ENCODE measurements around the gene HDAC4.

HDAC4 gene

GRCh38 chr2:239318790-239319661, 81.8 kb downstream of the HDAC4 start:
- Histone ChIP-seq H3K9me2 (replicated peaks; ENCODE audit: insufficient read depth, low read length) (no peaks in the 10 kb centered on the region), H3K27ac (ENCODE audit: low read length) (peak overlapping the region; percentile 12; the same call in 1 of the 2 replicates), H4K20me1 (ENCODE audit: insufficient read depth, low read length) (no peaks in the 10 kb centered on the region), H3K9me3 (replicated peaks; ENCODE audit: insufficient read depth, low read length) (no peaks in the 10 kb centered on the region), H3K9ac (ENCODE audit: low read length) (peak overlapping the region; percentile 23; the same call in 1 of the 2 replicates), H3K4me1 (ENCODE audit: low read length) (no peaks in the 10 kb centered on the region), H2AFZ (ENCODE audit: low read length) (no peak overlapping the region), H3K4me2 (ENCODE audit: low read depth, low read length) (peak overlapping the region; percentile 67), H3K36me3 (replicated peaks; ENCODE audit: insufficient read depth, low read length) (no peaks in the 10 kb centered on the region), H3K27me3 (replicated peaks; ENCODE audit: insufficient read depth, low read length) (no peaks in the 10 kb centered on the region), H3K4me3 (ENCODE audit: low read length) (peak overlapping the region; percentile 38), H3F3A (ENCODE audit: insufficient read depth, low read length) (0 out of 2 replicates have a peak, but pooled peaks cover 2% of the 10 kb centered on the region), H3K79me2 (ENCODE audit: low read length) (peaks cover 84% of the 10 kb centered on the region)
- TF ChIP-seq EZH2phosphoT487 (IDR thresholded peaks at IDR 0.05; ENCODE audit: low read length) (no peak), EZH2 (optimal IDR thresholded peaks at IDR 0.05; ENCODE audit: low read depth, low read length) (no peak)
- TF ChIP-seq, protein P1, sequence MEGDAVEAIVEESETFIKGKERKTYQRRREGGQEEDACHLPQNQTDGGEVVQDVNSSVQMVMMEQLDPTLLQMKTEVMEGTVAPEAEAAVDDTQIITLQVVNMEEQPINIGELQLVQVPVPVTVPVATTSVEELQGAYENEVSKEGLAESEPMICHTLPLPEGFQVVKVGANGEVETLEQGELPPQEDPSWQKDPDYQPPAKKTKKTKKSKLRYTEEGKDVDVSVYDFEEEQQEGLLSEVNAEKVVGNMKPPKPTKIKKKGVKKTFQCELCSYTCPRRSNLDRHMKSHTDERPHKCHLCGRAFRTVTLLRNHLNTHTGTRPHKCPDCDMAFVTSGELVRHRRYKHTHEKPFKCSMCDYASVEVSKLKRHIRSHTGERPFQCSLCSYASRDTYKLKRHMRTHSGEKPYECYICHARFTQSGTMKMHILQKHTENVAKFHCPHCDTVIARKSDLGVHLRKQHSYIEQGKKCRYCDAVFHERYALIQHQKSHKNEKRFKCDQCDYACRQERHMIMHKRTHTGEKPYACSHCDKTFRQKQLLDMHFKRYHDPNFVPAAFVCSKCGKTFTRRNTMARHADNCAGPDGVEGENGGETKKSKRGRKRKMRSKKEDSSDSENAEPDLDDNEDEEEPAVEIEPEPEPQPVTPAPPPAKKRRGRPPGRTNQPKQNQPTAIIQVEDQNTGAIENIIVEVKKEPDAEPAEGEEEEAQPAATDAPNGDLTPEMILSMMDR (IDR thresholded peaks at IDR 0.05; ENCODE audit: low read length), result no peak
- DNase-seq, result peak; percentile 26

- Histone ChIP-seq H3K79me2 (ENCODE audit: low read length) (peaks cover 84% of the 10 kb centered on the region), H3K27me3 (replicated peaks; ENCODE audit: insufficient read depth, low read length) (no peaks in the 10 kb centered on the region), H3K4me3 (ENCODE audit: low read length) (no peak overlapping the region), H2AFZ (ENCODE audit: low read length) (no peak overlapping the region), H3K4me1 (ENCODE audit: low read length) (no peaks in the 10 kb centered on the region), H4K20me1 (ENCODE audit: insufficient read depth, low read length) (no peaks in the 10 kb centered on the region), H3F3A (ENCODE audit: insufficient read depth, low read length) (0 out of 2 replicates have a peak, but pooled peaks cover 2% of the 10 kb centered on the region), H3K4me2 (ENCODE audit: low read depth, low read length) (no peak overlapping the region), H3K9ac (ENCODE audit: low read length) (no peak overlapping the region), H3K27ac (ENCODE audit: low read length) (no peak overlapping the region), H3K9me2 (replicated peaks; ENCODE audit: insufficient read depth, low read length) (no peaks in the 10 kb centered on the region), H3K9me3 (replicated peaks; ENCODE audit: insufficient read depth, low read length) (no peaks in the 10 kb centered on the region), H3K36me3 (replicated peaks; ENCODE audit: insufficient read depth, low read length) (no peaks in the 10 kb centered on the region)
- DNase-seq, result no peak
- TF ChIP-seq EZH2 (optimal IDR thresholded peaks at IDR 0.05; ENCODE audit: low read depth, low read length), result no peak
- TF ChIP-seq EZH2phosphoT487 (IDR thresholded peaks at IDR 0.05; ENCODE audit: low read length), result no peak
- TF ChIP-seq, protein P1 (IDR thresholded peaks at IDR 0.05; ENCODE audit: low read length), result no peak
These were observed 82.6 kb downstream of the HDAC4 start for GRCh38 chr2:239318151-239318611.

- Histone ChIP-seq H2AFZ (ENCODE audit: low read length) (no peak overlapping the region), H3K27me3 (replicated peaks; ENCODE audit: insufficient read depth, low read length) (no peaks in the 10 kb centered on the region), H3K4me1 (ENCODE audit: low read length) (no peaks in the 10 kb centered on the region), H3K4me2 (ENCODE audit: low read depth, low read length) (no peak overlapping the region), H3K27ac (ENCODE audit: low read length) (no peak overlapping the region), H3K9ac (ENCODE audit: low read length) (no peak overlapping the region), H3K4me3 (ENCODE audit: low read length) (no peak overlapping the region), H3K9me2 (replicated peaks; ENCODE audit: insufficient read depth, low read length) (no peaks in the 10 kb centered on the region), H3K36me3 (replicated peaks; ENCODE audit: insufficient read depth, low read length) (no peaks in the 10 kb centered on the region), H3K9me3 (replicated peaks; ENCODE audit: insufficient read depth, low read length) (no peaks in the 10 kb centered on the region), H3K79me2 (ENCODE audit: low read length) (peaks cover 84% of the 10 kb centered on the region), H4K20me1 (ENCODE audit: insufficient read depth, low read length) (no peaks in the 10 kb centered on the region), H3F3A (ENCODE audit: insufficient read depth, low read length) (0 out of 2 replicates have a peak, but pooled peaks cover 2% of the 10 kb centered on the region)
- TF ChIP-seq EZH2 (optimal IDR thresholded peaks at IDR 0.05; ENCODE audit: low read depth, low read length) (no peak), EZH2phosphoT487 (IDR thresholded peaks at IDR 0.05; ENCODE audit: low read length) (no peak)
- TF ChIP-seq, protein P1 (IDR thresholded peaks at IDR 0.05; ENCODE audit: low read length), result no peak
- DNase-seq, result no peak
These were observed 84.0 kb downstream of the HDAC4 start for GRCh38 chr2:239316562-239317465.
